Caco-2 (cell line): Measurements from ENCODE around the gene OGA. TPM values are rescaled to one million over a fixed set of nuclear protein-coding genes. Genes with fewer than 3 reads are reported as not detected.

ENCODE experiments used
- BruUV-seq: library from RNA; stranded (reverse); fragments of 400-500 nt; replicated peaks from 2 replicates; lab custom pipeline; 2021; lab: Mats Ljungman, UMichigan
- CTCF ChIA-PET: fragments of 300-600 bp; sonication (Branson Sonifier 250); formaldehyde crosslinking; loops from one replicate; lab custom pipeline; 2022; ENCODE audit warnings: antibody characterized with exemption; lab: Charles Lee
- POLR2A ChIA-PET: fragments of 300-600 bp; sonication (Branson Sonifier 250); formaldehyde crosslinking; loops from one replicate; lab custom pipeline; 2022; ENCODE audit warnings: antibody characterized with exemption; lab: Charles Lee
- DNase-seq, 2 experiments: peaks; one replicate each; pipeline versions ENCODE4 v3.0.0 to v3.0.0-alpha.2; 2020 to 2022
- H3K27me3 ChIP-seq: replicated peaks from 2 replicates; pipeline ENCODE4 v1.6.0; 2011; ENCODE audit warnings: low read length; ENCODE audit not compliant: control insufficient read depth, insufficient read depth
- H3K36me3 ChIP-seq: 2 replicates; pipeline ENCODE4 v1.5.1; 2011; ENCODE audit warnings: low read length; ENCODE audit not compliant: control insufficient read depth, insufficient read depth
- H3K4me1 ChIP-seq: fragments of 250-450 bp; sonication (Bioruptor Pico); 2 replicates; pipeline ENCODE4 v1.5.1; 2020; ENCODE audit warnings: mild to moderate bottlenecking
- H3K4me3 ChIP-seq: 2 replicates; pipeline ENCODE4 v1.5.1; 2011; ENCODE audit warnings: low read depth, mild to moderate bottlenecking, control low read depth, low read length
- H3K9me3 ChIP-seq: fragments of 250-450 bp; sonication (Bioruptor Pico); 2 replicates; pipeline ENCODE4 v1.5.1; 2020; ENCODE audit warnings: mild to moderate bottlenecking, moderate library complexity
- H3K27ac Mint-ChIP-seq: one replicate; pipeline ENCODE4 v1.8.0; 2022; ENCODE audit warnings: mixed read lengths; ENCODE audit not compliant: unreplicated experiment
- H3K27me3 Mint-ChIP-seq: one replicate; pipeline ENCODE4 v1.8.0; 2022; ENCODE audit warnings: mixed read lengths; ENCODE audit not compliant: insufficient read depth, unreplicated experiment
- H3K36me3 Mint-ChIP-seq: one replicate; pipeline ENCODE4 v1.8.0; 2022; ENCODE audit warnings: mild to moderate bottlenecking, mixed read lengths; ENCODE audit not compliant: insufficient read depth, unreplicated experiment
- H3K4me1 Mint-ChIP-seq: one replicate; pipeline ENCODE4 v1.8.0; 2022; ENCODE audit warnings: low read depth, mixed read lengths; ENCODE audit not compliant: unreplicated experiment
- H3K4me3 Mint-ChIP-seq: one replicate; pipeline ENCODE4 v1.8.0; 2022; ENCODE audit warnings: mild to moderate bottlenecking, moderate library complexity, mixed read lengths; ENCODE audit not compliant: unreplicated experiment
- H3K9me3 Mint-ChIP-seq: one replicate; pipeline ENCODE4 v1.8.0; 2022; ENCODE audit warnings: mixed read lengths; ENCODE audit not compliant: unreplicated experiment
- intact Hi-C: fragments of 100-400 bp; cut with micrococcal nuclease; formaldehyde crosslinking; loops from one replicate; pipeline ENCODE4 v1.10.0; 2022; ENCODE audit not compliant: unreplicated experiment
- total RNA-seq: library from RNA; stranded (reverse); gene quantifications from 2 replicates; pipeline ENCODE4 v1.2.3, GENCODE V29; 2022
- TF ChIP-seq, protein P1 (sequence below), 2 experiments: fragments of 200-600 bp in 1 of 2; IDR thresholded peaks; 1 replicate in 1 of 2; 2 replicates in 1 of 2; pipeline versions ENCODE4 v1.5.1 to v1.8.0; 2011 to 2022; ENCODE audit warnings: antibody characterized with exemption in 1 of 2, control low read depth in 1 of 2, inconsistent platforms in 1 of 2, low read depth in 1 of 2, low read length in 1 of 2, mild to moderate bottlenecking in 1 of 2, moderate library complexity in 1 of 2; ENCODE audit not compliant: insufficient read depth in 1 of 2, severe bottlenecking in 1 of 2, unreplicated experiment in 1 of 2

The OGA gene
- total RNA-seq, 1 experiment from 2014 or later, result 76.9 TPM

DNA sequence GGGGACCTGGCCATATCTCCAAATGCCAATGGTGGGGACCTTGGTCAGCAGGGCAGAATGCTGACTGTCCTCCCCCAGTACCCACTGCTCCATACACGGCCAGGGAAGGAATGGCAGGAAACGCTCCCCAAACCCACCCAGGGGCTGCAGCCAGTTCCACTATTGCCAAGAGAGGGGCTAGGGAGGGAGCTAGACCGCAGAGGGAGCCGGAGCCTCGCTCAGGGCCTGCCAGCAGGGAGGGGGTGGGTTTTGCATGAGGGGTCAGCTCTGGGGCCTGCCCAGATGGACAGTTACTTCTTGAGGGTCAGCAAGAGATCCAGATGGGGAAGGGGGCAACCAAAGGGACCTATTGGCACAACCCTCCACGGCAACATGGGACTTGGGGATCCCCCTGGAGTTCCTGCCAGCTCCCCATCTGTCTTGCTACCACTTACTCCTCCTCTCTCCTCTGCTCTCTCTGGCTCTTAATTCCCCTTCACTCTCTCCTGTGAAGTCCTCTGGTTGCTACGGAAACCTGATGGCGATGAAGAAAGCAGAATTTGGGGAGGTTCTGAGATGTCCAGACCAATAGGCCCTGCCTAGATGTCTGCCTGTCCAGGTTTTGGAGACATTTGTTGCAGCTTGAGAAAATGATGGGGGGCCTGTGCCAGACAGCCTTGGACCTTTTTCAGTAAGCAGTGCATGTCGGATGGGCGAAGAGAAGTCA is 55.0 kb downstream of the OGA start:
- ChIA-PET CTCF (no interaction called here), POLR2A (no interaction called here)
- no peaks in the 10 kb centered on the region for H3K9me3 ChIP-seq
- Mint-ChIP-seq H3K4me3 (no peak overlapping the region), H3K36me3 (no peaks in the 10 kb centered on the region), H3K4me1 (no peaks in the 10 kb centered on the region), H3K9me3 (no peaks in the 10 kb centered on the region), H3K27ac (no peak overlapping the region), H3K27me3 (peaks cover 6% of the 10 kb centered on the region)
- TF ChIP-seq, protein P1, sequence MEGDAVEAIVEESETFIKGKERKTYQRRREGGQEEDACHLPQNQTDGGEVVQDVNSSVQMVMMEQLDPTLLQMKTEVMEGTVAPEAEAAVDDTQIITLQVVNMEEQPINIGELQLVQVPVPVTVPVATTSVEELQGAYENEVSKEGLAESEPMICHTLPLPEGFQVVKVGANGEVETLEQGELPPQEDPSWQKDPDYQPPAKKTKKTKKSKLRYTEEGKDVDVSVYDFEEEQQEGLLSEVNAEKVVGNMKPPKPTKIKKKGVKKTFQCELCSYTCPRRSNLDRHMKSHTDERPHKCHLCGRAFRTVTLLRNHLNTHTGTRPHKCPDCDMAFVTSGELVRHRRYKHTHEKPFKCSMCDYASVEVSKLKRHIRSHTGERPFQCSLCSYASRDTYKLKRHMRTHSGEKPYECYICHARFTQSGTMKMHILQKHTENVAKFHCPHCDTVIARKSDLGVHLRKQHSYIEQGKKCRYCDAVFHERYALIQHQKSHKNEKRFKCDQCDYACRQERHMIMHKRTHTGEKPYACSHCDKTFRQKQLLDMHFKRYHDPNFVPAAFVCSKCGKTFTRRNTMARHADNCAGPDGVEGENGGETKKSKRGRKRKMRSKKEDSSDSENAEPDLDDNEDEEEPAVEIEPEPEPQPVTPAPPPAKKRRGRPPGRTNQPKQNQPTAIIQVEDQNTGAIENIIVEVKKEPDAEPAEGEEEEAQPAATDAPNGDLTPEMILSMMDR (IDR thresholded peaks at IDR 0.05; ENCODE audit: insufficient read depth in 1 of 2, low read depth in 1 of 2, low read length in 1 of 2, severe bottlenecking in 1 of 2, unreplicated experiment in 1 of 2), result no peak
- no peak for DNase-seq
- BruUV-seq, result no TSS peak
- no peaks in the 10 kb centered on the region for H3K36me3 ChIP-seq
- 0 out of 2 replicates have a peak, but pooled peaks cover 1% of the 10 kb centered on the region for H3K27me3 ChIP-seq
- H3K4me1 ChIP-seq, result no peaks in the 10 kb centered on the region
- intact Hi-C loops, result no loop called here
- no peak overlapping the region for H3K4me3 ChIP-seq

DNA sequence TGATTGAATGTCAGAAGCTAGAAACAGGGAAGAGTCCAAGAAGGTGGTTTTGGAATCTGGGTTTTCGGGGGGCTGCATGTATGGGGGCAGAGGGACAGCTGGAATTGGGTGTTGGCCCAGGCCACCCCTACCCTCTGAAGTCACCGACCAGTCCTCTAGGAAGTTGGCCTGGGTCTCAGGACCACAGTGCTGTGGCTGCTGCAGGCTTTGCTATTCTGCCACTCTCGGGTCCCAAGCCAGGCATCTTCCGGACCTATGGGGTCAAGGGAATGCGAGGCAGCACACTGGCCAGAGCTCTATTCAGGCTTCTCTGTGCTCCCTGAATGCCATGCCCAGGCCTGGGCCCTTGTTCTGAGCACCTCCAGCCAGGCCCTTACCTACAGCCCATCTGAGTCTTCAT is 55.5 kb downstream of the OGA start:
- TF ChIP-seq, protein P1 (IDR thresholded peaks at IDR 0.05; ENCODE audit: insufficient read depth in 1 of 2, low read depth in 1 of 2, low read length in 1 of 2, severe bottlenecking in 1 of 2, unreplicated experiment in 1 of 2), result no peak
- CTCF ChIA-PET, result no interaction called here
- H3K9me3 Mint-ChIP-seq, result no peaks in the 10 kb centered on the region

DNA sequence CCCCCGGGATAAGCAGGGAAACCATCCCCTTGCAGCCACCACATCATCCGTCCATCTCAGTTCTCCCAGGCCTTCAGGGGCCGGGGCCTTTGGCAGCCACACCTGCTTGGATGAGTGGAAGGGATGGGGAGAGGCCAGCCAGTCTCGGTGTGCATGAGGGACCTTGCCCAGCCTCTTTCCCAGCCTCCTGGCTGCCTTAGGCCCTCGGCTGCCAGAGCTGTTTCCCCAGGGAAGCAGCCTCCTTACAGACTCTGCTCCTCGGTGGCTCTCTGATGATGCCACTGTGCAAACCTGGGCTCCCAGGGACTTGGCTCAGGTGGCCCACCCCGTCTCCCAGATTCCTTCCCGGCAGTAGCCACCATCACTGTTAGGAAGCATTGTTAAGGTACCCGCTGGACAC is 57.0 kb downstream of the OGA start:
- CTCF ChIA-PET, result no interaction called here
- no peak overlapping the region for H3K4me3 ChIP-seq
- no peak overlapping the region for H3K27ac Mint-ChIP-seq
- peaks cover 6% of the 10 kb centered on the region for H3K27me3 Mint-ChIP-seq
- intact Hi-C loops, result no loop called here
- POLR2A ChIA-PET, result no interaction called here
- TF ChIP-seq, protein P1 (IDR thresholded peaks at IDR 0.05; ENCODE audit: insufficient read depth in 1 of 2, low read depth in 1 of 2, low read length in 1 of 2, severe bottlenecking in 1 of 2, unreplicated experiment in 1 of 2), result no peak
- H3K4me3 Mint-ChIP-seq, result no peak overlapping the region
- no peaks in the 10 kb centered on the region for H3K36me3 Mint-ChIP-seq
- H3K9me3 ChIP-seq, result no peaks in the 10 kb centered on the region
- H3K4me1 Mint-ChIP-seq, result no peaks in the 10 kb centered on the region
- no peaks in the 10 kb centered on the region for H3K27me3 ChIP-seq
- H3K9me3 Mint-ChIP-seq, result no peaks in the 10 kb centered on the region
- no TSS peak for BruUV-seq
- H3K4me1 ChIP-seq, result no peaks in the 10 kb centered on the region
- H3K36me3 ChIP-seq, result no peaks in the 10 kb centered on the region
- no peak for DNase-seq

More for the DNA sequence above, 55.5 kb downstream of the OGA start:
- no peaks in the 10 kb centered on the region for H3K9me3 ChIP-seq
- H3K27ac Mint-ChIP-seq, result no peak overlapping the region
- H3K27me3 Mint-ChIP-seq, result peaks cover 6% of the 10 kb centered on the region
- no peaks in the 10 kb centered on the region for H3K4me1 ChIP-seq
- H3K4me3 Mint-ChIP-seq, result no peak overlapping the region
- H3K4me1 Mint-ChIP-seq, result no peaks in the 10 kb centered on the region
- POLR2A ChIA-PET, result no interaction called here
- no peak for DNase-seq
- H3K27me3 ChIP-seq, result 0 out of 2 replicates have a peak, but pooled peaks cover 1% of the 10 kb centered on the region
- H3K4me3 ChIP-seq, result no peak overlapping the region
- no peaks in the 10 kb centered on the region for H3K36me3 Mint-ChIP-seq
- BruUV-seq, result no TSS peak
- intact Hi-C loops, result no loop called here
- H3K36me3 ChIP-seq, result no peaks in the 10 kb centered on the region
